ENCODE data around the gene IER3IP1. TPM values are rescaled to one million over a fixed set of nuclear protein-coding genes. Genes with fewer than 3 reads are reported as not detected.

The IER3IP1 gene
- total RNA-seq: 10 to 100 TPM; 13.2 to 17.6 (median 14.3) TPM

- peaks cover 16 to 17% of the 10 kb centered on the region in 2 donors for H3K4me1 ChIP-seq
- no peaks in the 10 kb centered on the region for H3K36me3 ChIP-seq
- no peaks in the 10 kb centered on the region for H3K9me3 ChIP-seq
- peak; percentile 88 to 90 for DNase-seq
- H3K4me3 ChIP-seq (replicated peaks in 1 of 3): peak within 1 kb of the TSS; percentile 70 to 84 (median 72)
- H3K27ac ChIP-seq: peak within 1 kb of the TSS in 2 of 3 donors; percentile 78 to 82
- intact Hi-C loops (cut with DNase I): no loop called here
- peak in 1 of 2 donors; percentile 78 for TF ChIP-seq POLR2A (IDR thresholded peaks at IDR 0.05)
- no peak for TF ChIP-seq CTCF (IDR thresholded peaks at IDR 0.05)
- no peaks in the 10 kb centered on the region for H3K27me3 ChIP-seq
- 1 to 2% methylated on average over 21 to 38 of the region's 48 CpGs for WGBS, 2 donors
These were observed at the start of gene IER3IP1 for GRCh38 chr18:47175898-47176575. Gene IER3IP1 (minus strand): TSS chr18:47176364. CDS start chr18:47176277, 87 bp downstream.

GRCh38 chr18:47215554-47216138 lies 39.5 kb upstream of the IER3IP1 start:
- peak in 5 of 6 experiments; percentile 17 to 81 (median 64) for TF ChIP-seq CTCF (IDR thresholded peaks at IDR 0.05)
- no peak for TF ChIP-seq POLR2A (IDR thresholded peaks at IDR 0.05)
- Histone ChIP-seq H3K36me3 (no peaks in the 10 kb centered on the region), H3K4me1 (no peaks in the 10 kb centered on the region), H3K4me3 (replicated peaks in 1 of 3) (no peak overlapping the region), H3K27ac (no peak overlapping the region), H3K27me3 (no peaks in the 10 kb centered on the region), H3K9me3 (no peaks in the 10 kb centered on the region)
- 2% methylated on average over 5 of the region's 5 CpGs for WGBS, 2 donors
- intact Hi-C loops (cut with DNase I): no loop called here
- peak; percentile 5 to 6 for DNase-seq

GRCh38 chr18:47209171-47209570 lies 33.0 kb upstream of the IER3IP1 start:
- 59 to 68% methylated on average over 1 of the region's 1 CpG for WGBS, 2 donors
- H3K4me3 ChIP-seq (replicated peaks in 1 of 3): no peak overlapping the region
- no peaks in the 10 kb centered on the region for H3K27me3 ChIP-seq
- H3K9me3 ChIP-seq: no peaks in the 10 kb centered on the region
- no peak for DNase-seq
- no peak overlapping the region for H3K27ac ChIP-seq
- no peaks in the 10 kb centered on the region for H3K36me3 ChIP-seq
- TF ChIP-seq CTCF (IDR thresholded peaks at IDR 0.05): no peak
- TF ChIP-seq POLR2A (IDR thresholded peaks at IDR 0.05): no peak
- intact Hi-C loops (cut with DNase I): loop anchor here (5.0 kb wide), 1 partner anchor 112 kb away; no protein-coding TSS in a partner anchor
- H3K4me1 ChIP-seq: no peaks in the 10 kb centered on the region

- no peak overlapping the region for H3K27ac ChIP-seq
- no peaks in the 10 kb centered on the region for H3K36me3 ChIP-seq
- no peak overlapping the region for H3K4me3 ChIP-seq (replicated peaks in 1 of 3)
- DNase-seq: no peak
- H3K27me3 ChIP-seq: no peaks in the 10 kb centered on the region
- no peaks in the 10 kb centered on the region for H3K9me3 ChIP-seq
- no peaks in the 10 kb centered on the region for H3K4me1 ChIP-seq
- WGBS, 2 donors: 43 to 59% methylated on average over 2 of the region's 2 CpGs
- intact Hi-C loops (cut with DNase I): loop anchor here (5.0 kb wide), 1 partner anchor 110 kb away; no protein-coding TSS in a partner anchor
- no peak for TF ChIP-seq CTCF (IDR thresholded peaks at IDR 0.05)
- no peak for TF ChIP-seq POLR2A (IDR thresholded peaks at IDR 0.05)
These were observed 30.9 kb upstream of the IER3IP1 start for GRCh38 chr18:47206945-47207637.
